ENCODE results near the gene SLC9A3.

Gene SLC9A3

GRCh38 chr5:571791-572190 lies 47.5 kb upstream of the SLC9A3 start:
- Histone ChIP-seq H2AFZ (ENCODE audit: low read depth) (no peak overlapping the region), H3K4me2 (no peak overlapping the region), H4K20me1 (ENCODE audit: insufficient read depth) (no peaks in the 10 kb centered on the region), H3K4me1 (ENCODE audit: low read depth, poor library complexity, severe bottlenecking) (no peaks in the 10 kb centered on the region), H3K9ac (no peak overlapping the region), H3K36me3 (ENCODE audit: insufficient read depth) (no peaks in the 10 kb centered on the region), H3K27me3 (ENCODE audit: insufficient read depth, low read depth) (peaks cover 82% of the 10 kb centered on the region), H3K79me2 (ENCODE audit: insufficient read depth, low read depth) (no peaks in the 10 kb centered on the region), H3K4me3 (IDR thresholded peaks at IDR 0.05; ENCODE audit: insufficient read depth, low read depth, low read length) (no peak overlapping the region), H3K27ac (no peak overlapping the region)
- TF ChIP-seq CTCF (conservative IDR thresholded peaks at IDR 0.05; ENCODE audit: low read depth, low read length), result no peak

GRCh38 chr5:570886-571285 lies 46.6 kb upstream of the SLC9A3 start:
- no peaks in the 10 kb centered on the region for H3K4me1 ChIP-seq (ENCODE audit: low read depth, poor library complexity, severe bottlenecking)
- H3K36me3 ChIP-seq (ENCODE audit: insufficient read depth), result no peaks in the 10 kb centered on the region
- no peaks in the 10 kb centered on the region for H4K20me1 ChIP-seq (ENCODE audit: insufficient read depth)
- TF ChIP-seq CTCF (conservative IDR thresholded peaks at IDR 0.05; ENCODE audit: low read depth, low read length), result no peak
- H3K27me3 ChIP-seq (ENCODE audit: insufficient read depth, low read depth), result peaks cover 78% of the 10 kb centered on the region
- no peak overlapping the region for H3K4me3 ChIP-seq (IDR thresholded peaks at IDR 0.05; ENCODE audit: insufficient read depth, low read depth, low read length)
- no peak overlapping the region for H3K27ac ChIP-seq
- no peak overlapping the region for H3K4me2 ChIP-seq
- H2AFZ ChIP-seq (ENCODE audit: low read depth), result no peak overlapping the region
- no peaks in the 10 kb centered on the region for H3K79me2 ChIP-seq (ENCODE audit: insufficient read depth, low read depth)
- no peak overlapping the region for H3K9ac ChIP-seq

GRCh38 chr5:570446-570845 lies 46.2 kb upstream of the SLC9A3 start:
- Histone ChIP-seq H3K9ac (no peak overlapping the region), H3K79me2 (ENCODE audit: insufficient read depth, low read depth) (no peaks in the 10 kb centered on the region), H2AFZ (ENCODE audit: low read depth) (no peak overlapping the region), H4K20me1 (ENCODE audit: insufficient read depth) (no peaks in the 10 kb centered on the region), H3K4me3 (IDR thresholded peaks at IDR 0.05; ENCODE audit: insufficient read depth, low read depth, low read length) (no peak overlapping the region), H3K27ac (no peak overlapping the region), H3K36me3 (ENCODE audit: insufficient read depth) (no peaks in the 10 kb centered on the region), H3K27me3 (ENCODE audit: insufficient read depth, low read depth) (peaks cover 77% of the 10 kb centered on the region), H3K4me1 (ENCODE audit: low read depth, poor library complexity, severe bottlenecking) (no peaks in the 10 kb centered on the region), H3K4me2 (no peak overlapping the region)
- no peak for TF ChIP-seq CTCF (conservative IDR thresholded peaks at IDR 0.05; ENCODE audit: low read depth, low read length)

- H3K27ac ChIP-seq, result no peak overlapping the region
- TF ChIP-seq CTCF (conservative IDR thresholded peaks at IDR 0.05; ENCODE audit: low read depth, low read length), result no peak
- H3K9ac ChIP-seq, result no peak overlapping the region
- H3K4me2 ChIP-seq, result no peak overlapping the region
- H3K79me2 ChIP-seq (ENCODE audit: insufficient read depth, low read depth), result no peaks in the 10 kb centered on the region
- no peaks in the 10 kb centered on the region for H3K36me3 ChIP-seq (ENCODE audit: insufficient read depth)
- no peaks in the 10 kb centered on the region for H4K20me1 ChIP-seq (ENCODE audit: insufficient read depth)
- H3K4me3 ChIP-seq (IDR thresholded peaks at IDR 0.05; ENCODE audit: insufficient read depth, low read depth, low read length), result no peak overlapping the region
- H2AFZ ChIP-seq (ENCODE audit: low read depth), result no peak overlapping the region
- H3K27me3 ChIP-seq (ENCODE audit: insufficient read depth, low read depth), result peaks cover 72% of the 10 kb centered on the region
- H3K4me1 ChIP-seq (ENCODE audit: low read depth, poor library complexity, severe bottlenecking), result no peaks in the 10 kb centered on the region
These were observed 45.7 kb upstream of the SLC9A3 start for GRCh38 chr5:569868-570361.
